SK-N-SH (cell line): ENCODE data around the gene TTC28. TPM values are rescaled to one million over a fixed set of nuclear protein-coding genes. Genes with fewer than 3 reads are reported as not detected.

Source experiments
- CTCF ChIA-PET: fragments of 300-600, 350-600 bp; formaldehyde crosslinking; extraction: SDS; loops from one replicate; lab custom pipeline; 2021; lab: Yijun Ruan, JAX
- POLR2A ChIA-PET: fragments of 350-600 bp; sonication (Branson Sonifier 250); formaldehyde crosslinking; extraction: SDS; loops from one replicate; lab custom pipeline; 2020; ENCODE audit warnings: antibody characterized with exemption, inconsistent platforms; lab: Yijun Ruan, JAX
- DNase-seq: peaks from one replicate; pipeline ENCODE4 v3.0.0; 2012
- H2AFZ ChIP-seq: fragments of 200-600 bp; sonication (generic); 2 replicates; pipeline ENCODE4 v1.8.1; 2016; ENCODE audit warnings: antibody characterized with exemption, mild to moderate bottlenecking, low read depth
- H3F3A ChIP-seq: fragments of 200-600 bp; sonication (generic); replicated peaks from 2 replicates; pipeline ENCODE3; 2016; ENCODE audit warnings: antibody characterized with exemption, mild to moderate bottlenecking; ENCODE audit not compliant: insufficient read depth
- H3K27ac ChIP-seq, 2 experiments: fragments of 200-500 bp in 1 of 2; fragments of 200-600 bp in 1 of 2; sonication (Bioruptor generic) in 1 of 2; sonication (generic), shearing (Covaris generic) in 1 of 2; 2 replicates each; pipeline versions ENCODE4 v1.5.1 to v1.6.1; 2014 to 2016; ENCODE audit warnings: low read depth in 2 of 2, inconsistent platforms in 1 of 2, low read length in 1 of 2, mild to moderate bottlenecking in 1 of 2, mixed read lengths in 1 of 2
- H3K27me3 ChIP-seq: fragments of 200-600 bp; sonication (generic), shearing (Covaris generic); 2 replicates; pipeline ENCODE4 v1.6.1; 2016; ENCODE audit warnings: mixed run types; ENCODE audit not compliant: insufficient read depth
- H3K36me3 ChIP-seq, 2 experiments: fragments of 200-500 bp in 1 of 2; fragments of 200-600 bp in 1 of 2; sonication (Bioruptor generic) in 1 of 2; sonication (generic) in 1 of 2; replicated peaks in 1 of 2; 2 replicates each; pipeline versions ENCODE3 to v1.5.1; 2014 to 2016; ENCODE audit warnings: low read length in 1 of 2, mild to moderate bottlenecking in 1 of 2; ENCODE audit not compliant: insufficient read depth in 2 of 2, control insufficient read depth in 1 of 2
- H3K4me1 ChIP-seq, 2 experiments: fragments of 200-500 bp in 1 of 2; fragments of 200-600 bp in 1 of 2; sonication (Bioruptor generic) in 1 of 2; sonication (generic), shearing (Covaris generic) in 1 of 2; 2 replicates each; pipeline versions ENCODE4 v1.5.1 to v1.6.1; 2014 to 2016; ENCODE audit warnings: low read depth in 1 of 2, low read length in 1 of 2, mixed run types in 1 of 2; ENCODE audit not compliant: insufficient read depth in 2 of 2, control insufficient read depth in 1 of 2
- H3K4me2 ChIP-seq: fragments of 200-600 bp; sonication (generic), shearing (Covaris generic); 2 replicates; pipeline ENCODE4 v1.6.1; 2017; ENCODE audit warnings: mixed run types
- H3K4me3 ChIP-seq, 2 experiments: fragments of 200-500 bp in 1 of 2; fragments of 200-600 bp in 1 of 2; sonication (Bioruptor generic) in 1 of 2; sonication (generic), shearing (Covaris generic) in 1 of 2; 2 replicates each; pipeline versions ENCODE4 v1.5.1 to v1.8.1; 2014 to 2016; ENCODE audit warnings: low read depth in 2 of 2, inconsistent platforms in 1 of 2, low read length in 1 of 2, mild to moderate bottlenecking in 1 of 2, mixed read lengths in 1 of 2, moderate library complexity in 1 of 2
- H3K79me2 ChIP-seq: fragments of 200-600 bp; sonication (generic); 2 replicates; pipeline ENCODE4 v1.8.1; 2017; ENCODE audit warnings: mild to moderate bottlenecking; ENCODE audit not compliant: insufficient read depth
- H3K9ac ChIP-seq: fragments of 200-600 bp; sonication (generic); 2 replicates; pipeline ENCODE4 v1.6.1; 2017; ENCODE audit warnings: mixed run types
- H3K9me2 ChIP-seq: fragments of 200-600 bp; sonication (generic); 2 replicates; pipeline ENCODE4 v1.6.1; 2017; ENCODE audit warnings: mixed run types
- H3K9me3 ChIP-seq: fragments of 200-600 bp; sonication (generic); 2 replicates; pipeline ENCODE4 v1.6.1; 2017; ENCODE audit warnings: mixed run types, mild to moderate bottlenecking, moderate library complexity
- H4K20me1 ChIP-seq: fragments of 200-600 bp; sonication (generic); 2 replicates; pipeline ENCODE4 v1.6.1; 2017; ENCODE audit warnings: mild to moderate bottlenecking, mixed run types; ENCODE audit not compliant: insufficient read depth
- GATA2 ChIP-seq: sonication (generic); formaldehyde crosslinking; IDR thresholded peaks from 2 replicates; pipeline ENCODE4 v1.5.0; 2020; ENCODE audit warnings: mild to moderate bottlenecking, missing genetic modification reagents
- JUND ChIP-seq: IDR thresholded peaks from 2 replicates; pipeline ENCODE4 v1.4.0; 2012
- NFIC ChIP-seq: IDR thresholded peaks from 2 replicates; pipeline ENCODE4 v1.4.0; 2012; ENCODE audit warnings: borderline replicate concordance
- RAD21 ChIP-seq: IDR thresholded peaks from 2 replicates; pipeline ENCODE4 v1.6.1; 2012; ENCODE audit warnings: mild to moderate bottlenecking, low read length
- RFX5 ChIP-seq: IDR thresholded peaks from 2 replicates; pipeline ENCODE4 v1.6.1; 2012; ENCODE audit warnings: mild to moderate bottlenecking, improper control_type of control experiment, low read length
- RXRA ChIP-seq: IDR thresholded peaks from 2 replicates; pipeline ENCODE4 v1.4.0; 2012; ENCODE audit warnings: low read depth, mild to moderate bottlenecking, borderline replicate concordance
- SMC3 ChIP-seq: IDR thresholded peaks from 2 replicates; pipeline ENCODE4 v1.6.1; 2012; ENCODE audit warnings: low read depth, low read length, improper control_type of control experiment
- TCF12 ChIP-seq: IDR thresholded peaks from 2 replicates; pipeline ENCODE4 v1.4.0; 2012
- YY1 ChIP-seq: IDR thresholded peaks from 2 replicates; pipeline ENCODE4 v1.4.0; 2012; ENCODE audit warnings: low read depth, mild to moderate bottlenecking
- WGBS: methylation state at CpG from one replicate; pipeline ENCODE4 v1.1.6; 2017; ENCODE audit warnings: low lambda C conversion rate; 5-methylcytosine and 5-hydroxymethylcytosine counted together
- polyA plus RNA-seq, 3 experiments: library from polyadenylated mRNA; depleted of rRNA; stranded (reverse); fragments of >200 nt; gene quantifications; 2 replicates each; pipeline ENCODE4 v1.2.3, GENCODE V29; 2012
- TF ChIP-seq, protein P1 (sequence below): IDR thresholded peaks from 2 replicates; pipeline ENCODE4 v1.4.0; 2012; ENCODE audit warnings: low read depth, borderline replicate concordance
- TF ChIP-seq, protein P2 (sequence below): IDR thresholded peaks from 2 replicates; pipeline ENCODE4 v1.6.1; 2012; ENCODE audit warnings: mild to moderate bottlenecking, low read depth, low read length, moderate library complexity
- TF ChIP-seq, protein P3 (sequence below): fragments of 150-350 bp; IDR thresholded peaks from 2 replicates; pipeline ENCODE4 v1.6.1; 2016; ENCODE audit warnings: mild to moderate bottlenecking, low read depth, low read length
- TF ChIP-seq, protein P4 (sequence below): IDR thresholded peaks from 2 replicates; pipeline ENCODE4 v1.4.0; 2012; ENCODE audit warnings: low read depth, borderline replicate concordance

The TTC28 gene
- polyA plus RNA-seq, 1 of the 3 experiments (the other 2 are of a cell fraction), result 5.9 TPM

DNA sequence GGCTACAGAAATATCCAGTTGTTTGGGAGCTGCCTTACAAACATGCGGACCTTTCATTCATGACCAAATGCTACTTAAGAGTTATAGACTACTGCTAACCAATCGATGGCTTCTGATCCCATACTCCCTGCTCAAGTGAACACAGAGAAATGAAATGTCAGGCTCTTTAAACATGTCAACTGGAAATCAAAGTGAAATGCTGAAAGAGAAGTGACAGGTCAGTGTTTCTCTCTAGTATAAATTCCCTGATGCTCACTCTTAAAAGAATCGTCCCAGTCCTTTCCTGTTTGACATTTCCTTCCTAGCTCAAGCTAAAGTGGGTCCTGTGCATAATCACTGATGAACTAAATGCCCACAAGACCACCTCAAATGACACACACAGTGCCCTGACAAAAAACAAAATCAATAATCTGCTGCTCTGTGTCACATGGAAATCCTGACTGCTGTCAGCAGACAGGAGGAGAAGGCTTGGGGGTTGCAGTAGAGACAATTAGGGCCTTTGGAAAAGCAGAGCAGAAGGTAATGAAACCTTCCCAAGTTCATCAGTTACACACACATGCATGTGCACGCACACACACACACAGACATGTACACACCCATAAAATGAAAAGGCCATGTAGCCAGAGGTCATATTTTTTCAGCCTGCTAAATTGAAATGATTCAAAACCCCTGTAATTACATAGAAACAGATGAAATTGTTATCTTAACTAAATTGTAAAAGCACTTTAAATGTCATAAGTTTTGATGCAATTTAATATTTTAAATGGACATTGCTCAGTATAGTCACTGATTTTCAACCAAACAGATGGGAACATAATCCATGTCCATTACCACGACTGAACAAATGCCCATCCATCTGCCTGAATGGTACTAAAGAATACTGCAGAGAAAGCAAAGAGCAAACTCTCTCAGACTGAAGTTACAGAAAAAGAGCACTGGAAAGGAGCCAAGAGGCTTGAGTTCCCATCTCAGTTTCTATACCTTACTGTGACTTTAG is 330.7 kb downstream of the TTC28 start (continued):
- TF ChIP-seq, protein P1, sequence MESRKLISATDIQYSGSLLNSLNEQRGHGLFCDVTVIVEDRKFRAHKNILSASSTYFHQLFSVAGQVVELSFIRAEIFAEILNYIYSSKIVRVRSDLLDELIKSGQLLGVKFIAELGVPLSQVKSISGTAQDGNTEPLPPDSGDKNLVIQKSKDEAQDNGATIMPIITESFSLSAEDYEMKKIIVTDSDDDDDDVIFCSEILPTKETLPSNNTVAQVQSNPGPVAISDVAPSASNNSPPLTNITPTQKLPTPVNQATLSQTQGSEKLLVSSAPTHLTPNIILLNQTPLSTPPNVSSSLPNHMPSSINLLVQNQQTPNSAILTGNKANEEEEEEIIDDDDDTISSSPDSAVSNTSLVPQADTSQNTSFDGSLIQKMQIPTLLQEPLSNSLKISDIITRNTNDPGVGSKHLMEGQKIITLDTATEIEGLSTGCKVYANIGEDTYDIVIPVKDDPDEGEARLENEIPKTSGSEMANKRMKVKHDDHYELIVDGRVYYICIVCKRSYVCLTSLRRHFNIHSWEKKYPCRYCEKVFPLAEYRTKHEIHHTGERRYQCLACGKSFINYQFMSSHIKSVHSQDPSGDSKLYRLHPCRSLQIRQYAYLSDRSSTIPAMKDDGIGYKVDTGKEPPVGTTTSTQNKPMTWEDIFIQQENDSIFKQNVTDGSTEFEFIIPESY, result no peak
- peak; percentile 26; the same call in 1 of the 2 replicates for TF ChIP-seq RAD21
- TF ChIP-seq YY1, result no peak
- TF ChIP-seq, all 33 proteins: peak for 8

DNA sequence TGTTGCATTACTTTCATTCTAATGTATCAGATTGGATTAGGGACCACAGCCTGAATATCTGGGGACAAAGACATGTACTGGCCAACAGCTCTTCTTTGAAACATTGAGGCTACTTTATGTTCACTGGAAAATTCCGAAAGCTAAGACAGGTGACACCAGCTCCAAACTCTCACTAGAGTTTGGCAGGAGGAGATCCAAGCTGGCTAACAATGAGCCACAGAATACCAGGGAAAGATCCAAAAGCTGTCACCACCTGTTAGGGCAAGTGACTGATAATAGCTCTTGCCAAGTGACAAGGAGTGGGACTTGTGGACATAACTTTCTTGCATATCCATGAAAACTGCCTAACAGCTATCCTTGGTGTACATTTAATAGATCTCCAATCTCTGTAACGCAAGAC is 333.3 kb downstream of the TTC28 start:
- H3K9me3 ChIP-seq, result no peaks in the 10 kb centered on the region
- H3K4me3 ChIP-seq, result no peak overlapping the region
- H3K4me2 ChIP-seq, result no peak overlapping the region
- H2AFZ ChIP-seq, result no peak overlapping the region
- POLR2A ChIA-PET, result no interaction called here
- H3K9me2 ChIP-seq, result no peaks in the 10 kb centered on the region
- DNase-seq, result no peak
- no peaks in the 10 kb centered on the region for H4K20me1 ChIP-seq
- H3K79me2 ChIP-seq, result no peaks in the 10 kb centered on the region; the same call in 1 of the 2 replicates
- TF ChIP-seq TCF12 (no peak), YY1 (no peak), RXRA (no peak), NFIC (no peak), RFX5 (no peak), JUND (no peak), SMC3 (no peak), GATA2 (CRISPR knock-in tag) (no peak)
- TF ChIP-seq, protein P1, result no peak
- TF ChIP-seq, protein P2, sequence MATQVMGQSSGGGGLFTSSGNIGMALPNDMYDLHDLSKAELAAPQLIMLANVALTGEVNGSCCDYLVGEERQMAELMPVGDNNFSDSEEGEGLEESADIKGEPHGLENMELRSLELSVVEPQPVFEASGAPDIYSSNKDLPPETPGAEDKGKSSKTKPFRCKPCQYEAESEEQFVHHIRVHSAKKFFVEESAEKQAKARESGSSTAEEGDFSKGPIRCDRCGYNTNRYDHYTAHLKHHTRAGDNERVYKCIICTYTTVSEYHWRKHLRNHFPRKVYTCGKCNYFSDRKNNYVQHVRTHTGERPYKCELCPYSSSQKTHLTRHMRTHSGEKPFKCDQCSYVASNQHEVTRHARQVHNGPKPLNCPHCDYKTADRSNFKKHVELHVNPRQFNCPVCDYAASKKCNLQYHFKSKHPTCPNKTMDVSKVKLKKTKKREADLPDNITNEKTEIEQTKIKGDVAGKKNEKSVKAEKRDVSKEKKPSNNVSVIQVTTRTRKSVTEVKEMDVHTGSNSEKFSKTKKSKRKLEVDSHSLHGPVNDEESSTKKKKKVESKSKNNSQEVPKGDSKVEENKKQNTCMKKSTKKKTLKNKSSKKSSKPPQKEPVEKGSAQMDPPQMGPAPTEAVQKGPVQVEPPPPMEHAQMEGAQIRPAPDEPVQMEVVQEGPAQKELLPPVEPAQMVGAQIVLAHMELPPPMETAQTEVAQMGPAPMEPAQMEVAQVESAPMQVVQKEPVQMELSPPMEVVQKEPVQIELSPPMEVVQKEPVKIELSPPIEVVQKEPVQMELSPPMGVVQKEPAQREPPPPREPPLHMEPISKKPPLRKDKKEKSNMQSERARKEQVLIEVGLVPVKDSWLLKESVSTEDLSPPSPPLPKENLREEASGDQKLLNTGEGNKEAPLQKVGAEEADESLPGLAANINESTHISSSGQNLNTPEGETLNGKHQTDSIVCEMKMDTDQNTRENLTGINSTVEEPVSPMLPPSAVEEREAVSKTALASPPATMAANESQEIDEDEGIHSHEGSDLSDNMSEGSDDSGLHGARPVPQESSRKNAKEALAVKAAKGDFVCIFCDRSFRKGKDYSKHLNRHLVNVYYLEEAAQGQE, result no peak
- TF ChIP-seq, protein P3, sequence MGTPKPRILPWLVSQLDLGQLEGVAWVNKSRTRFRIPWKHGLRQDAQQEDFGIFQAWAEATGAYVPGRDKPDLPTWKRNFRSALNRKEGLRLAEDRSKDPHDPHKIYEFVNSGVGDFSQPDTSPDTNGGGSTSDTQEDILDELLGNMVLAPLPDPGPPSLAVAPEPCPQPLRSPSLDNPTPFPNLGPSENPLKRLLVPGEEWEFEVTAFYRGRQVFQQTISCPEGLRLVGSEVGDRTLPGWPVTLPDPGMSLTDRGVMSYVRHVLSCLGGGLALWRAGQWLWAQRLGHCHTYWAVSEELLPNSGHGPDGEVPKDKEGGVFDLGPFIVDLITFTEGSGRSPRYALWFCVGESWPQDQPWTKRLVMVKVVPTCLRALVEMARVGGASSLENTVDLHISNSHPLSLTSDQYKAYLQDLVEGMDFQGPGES, result no peak
- TF ChIP-seq, protein P4, sequence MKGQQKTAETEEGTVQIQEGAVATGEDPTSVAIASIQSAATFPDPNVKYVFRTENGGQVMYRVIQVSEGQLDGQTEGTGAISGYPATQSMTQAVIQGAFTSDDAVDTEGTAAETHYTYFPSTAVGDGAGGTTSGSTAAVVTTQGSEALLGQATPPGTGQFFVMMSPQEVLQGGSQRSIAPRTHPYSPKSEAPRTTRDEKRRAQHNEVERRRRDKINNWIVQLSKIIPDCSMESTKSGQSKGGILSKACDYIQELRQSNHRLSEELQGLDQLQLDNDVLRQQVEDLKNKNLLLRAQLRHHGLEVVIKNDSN, result no peak
- H3K4me1 ChIP-seq, result peaks cover 11 to 19% of the 10 kb centered on the region in 2 experiments
- CTCF ChIA-PET, result interaction anchor here (0.5 to 2.8 kb wide), 3 partner anchors 90 to 295 kb away, joined by 5 to 9 read pairs (median 7); no protein-coding TSS in a partner anchor
- no peak overlapping the region for H3K9ac ChIP-seq
- H3K27ac ChIP-seq, result no peak overlapping the region
- peaks cover 10% of the 10 kb centered on the region for H3F3A ChIP-seq
- 100% methylated on average over 2 of the region's 2 CpGs for WGBS
- no peaks in the 10 kb centered on the region for H3K27me3 ChIP-seq
- H3K36me3 ChIP-seq, result no peaks in the 10 kb centered on the region
